IMR-90 (cell line): Measurements from ENCODE around the gene EML5. TPM values are rescaled to one million over a fixed set of nuclear protein-coding genes. Genes with fewer than 3 reads are reported as not detected.

Experiments
- ATAC-seq: fragments of 200-7000 bp; cut with Tn5 transposase; 2 replicates; pipeline ENCODE4 v1.9.1; 2020; ENCODE audit warnings: low read depth, mild to moderate bottlenecking, moderate library complexity
- BruUV-seq: library from RNA; stranded (reverse); fragments of 400-500 nt; replicated peaks from 2 replicates; lab custom pipeline; 2021; lab: Mats Ljungman, UMichigan
- CTCF ChIA-PET: fragments of 300-600 bp; formaldehyde crosslinking; extraction: SDS; loops from one replicate; lab custom pipeline; 2021; ENCODE audit warnings: antibody characterized with exemption; lab: Yijun Ruan, JAX
- POLR2A ChIA-PET: fragments of 300-600 bp; sonication (Branson Sonifier 250); formaldehyde crosslinking; loops from one replicate; lab custom pipeline; 2022; ENCODE audit warnings: antibody characterized with exemption; ENCODE audit not compliant: unreplicated experiment; lab: Charles Lee
- DNase-seq: peaks from one replicate; pipeline ENCODE4 v3.0.0; 2013
- H2AFZ ChIP-seq: replicated peaks from 2 replicates; pipeline ENCODE3; 2013; ENCODE audit warnings: low read length, mild to moderate bottlenecking; ENCODE audit not compliant: poor library complexity
- H2AK5ac ChIP-seq: 2 replicates; pipeline ENCODE4 v1.6.1; 2013; ENCODE audit warnings: low read depth, low read length, inconsistent platforms
- H2AK9ac ChIP-seq: replicated peaks from 2 replicates; pipeline ENCODE3; 2013; ENCODE audit warnings: mild to moderate bottlenecking, low read depth, low read length, moderate library complexity; ENCODE audit not compliant: poor library complexity
- H2BK120ac ChIP-seq: 2 replicates; pipeline ENCODE4 v1.6.1; 2013; ENCODE audit warnings: low read depth, low read length, inconsistent platforms
- H2BK15ac ChIP-seq: 3 replicates; pipeline ENCODE4 v1.6.1; 2013; ENCODE audit warnings: low read depth, low read length, inconsistent platforms
- H2BK20ac ChIP-seq: 2 replicates; pipeline ENCODE4 v1.6.1; 2013; ENCODE audit warnings: low read depth, mild to moderate bottlenecking, inconsistent platforms, low read length, moderate library complexity
- H2BK5ac ChIP-seq: 2 replicates; pipeline ENCODE4 v1.6.1; 2013; ENCODE audit warnings: mild to moderate bottlenecking, low read depth, low read length, inconsistent platforms; ENCODE audit not compliant: poor library complexity, severe bottlenecking
- H3K14ac ChIP-seq: replicated peaks from 2 replicates; pipeline ENCODE4 v1.6.1; 2013; ENCODE audit warnings: low read depth, low read length, inconsistent platforms
- H3K18ac ChIP-seq: 2 replicates; pipeline ENCODE4 v1.6.1; 2013; ENCODE audit warnings: low read depth, low read length, control low read depth
- H3K23ac ChIP-seq: 2 replicates; pipeline ENCODE4 v1.6.1; 2013; ENCODE audit warnings: low read depth, low read length, inconsistent platforms
- H3K27ac ChIP-seq: 2 replicates; pipeline ENCODE4 v1.5.1; 2013; ENCODE audit warnings: mild to moderate bottlenecking, control low read depth, low read length; ENCODE audit not compliant: insufficient read depth
- H3K27me3 ChIP-seq: 2 replicates; pipeline ENCODE4 v1.6.1; 2013; ENCODE audit warnings: low read length; ENCODE audit not compliant: control insufficient read depth, insufficient read depth
- H3K36me3 ChIP-seq: 2 replicates; pipeline ENCODE4 v1.6.1; 2013; ENCODE audit warnings: low read length, mixed read lengths; ENCODE audit not compliant: control insufficient read depth, insufficient read depth
- H3K4ac ChIP-seq: 2 replicates; pipeline ENCODE4 v1.6.1; 2013; ENCODE audit warnings: low read depth, low read length, inconsistent platforms
- H3K4me1 ChIP-seq: 2 replicates; pipeline ENCODE4 v1.6.1; 2013; ENCODE audit warnings: low read length, mixed read lengths; ENCODE audit not compliant: control insufficient read depth, insufficient read depth
- H3K4me2 ChIP-seq: 2 replicates; pipeline ENCODE4 v1.6.1; 2013; ENCODE audit warnings: low read depth, mild to moderate bottlenecking, control low read depth, low read length, moderate library complexity
- H3K4me3 ChIP-seq: 2 replicates; pipeline ENCODE4 v1.5.1; 2013; ENCODE audit warnings: low read depth, mild to moderate bottlenecking, control low read depth, low read length, moderate library complexity; ENCODE audit not compliant: insufficient read depth
- H3K56ac ChIP-seq: 2 replicates; pipeline ENCODE4 v1.6.1; 2013; ENCODE audit warnings: low read length, inconsistent platforms; ENCODE audit not compliant: insufficient read depth; ENCODE audit errors: extremely low read depth
- H3K79me1 ChIP-seq, 2 experiments: 2 replicates each; pipeline ENCODE4 v1.6.1; 2013; ENCODE audit warnings: low read length in 2 of 2, inconsistent platforms in 1 of 2, low read depth in 1 of 2
- H3K9ac ChIP-seq: 2 replicates; pipeline ENCODE4 v1.6.1; 2013; ENCODE audit warnings: low read depth, low read length, control low read depth
- H3K9me1 ChIP-seq: 2 replicates; pipeline ENCODE4 v1.6.1; 2013; ENCODE audit warnings: low read length, inconsistent platforms; ENCODE audit not compliant: insufficient read depth
- H3K9me3 ChIP-seq: 2 replicates; pipeline ENCODE4 v1.6.1; 2013; ENCODE audit warnings: low read length; ENCODE audit not compliant: control insufficient read depth, insufficient read depth
- H4K20me1 ChIP-seq: 2 replicates; pipeline ENCODE4 v1.6.1; 2013; ENCODE audit warnings: low read length, inconsistent platforms; ENCODE audit not compliant: insufficient read depth
- H4K5ac ChIP-seq: 2 replicates; pipeline ENCODE4 v1.6.1; 2013; ENCODE audit warnings: mild to moderate bottlenecking, low read depth, low read length, control low read depth
- H4K8ac ChIP-seq, 2 experiments: 2 replicates each; pipeline ENCODE4 v1.6.1; 2013; ENCODE audit warnings: low read depth in 2 of 2, low read length in 2 of 2, control low read depth in 1 of 2, inconsistent platforms in 1 of 2
- H4K91ac ChIP-seq: 2 replicates; pipeline ENCODE4 v1.6.1; 2013; ENCODE audit warnings: low read depth, low read length, inconsistent platforms; ENCODE audit not compliant: insufficient read depth
- CTCF ChIP-seq: conservative IDR thresholded peaks from 2 replicates; pipeline ENCODE4 v1.5.1; 2012; ENCODE audit warnings: mild to moderate bottlenecking, low read depth, low read length, improper control_type of control experiment
- RAD21 ChIP-seq: IDR thresholded peaks from 2 replicates; pipeline ENCODE4 v1.6.1; 2012; ENCODE audit warnings: low read length, improper control_type of control experiment
- RFX5 ChIP-seq: IDR thresholded peaks from 2 replicates; pipeline ENCODE4 v1.8.0; 2012; ENCODE audit warnings: low read depth, mild to moderate bottlenecking, low read length, moderate library complexity
- dilution Hi-C: fragments of 300-500 bp; cut with HindIII; formaldehyde crosslinking; loops from one replicate; pipeline ENCODE4 v1.14.3; 2018; ENCODE audit warnings: low sequenced_read_pairs; ENCODE audit not compliant: unreplicated experiment
- in situ Hi-C: fragments of 300-500 bp; cut with MboI; formaldehyde crosslinking; loops from 3 replicates; pipeline ENCODE4 v1.14.3; 2019; ENCODE audit warnings: low sequenced_read_pairs, inconsistent platforms, mixed read lengths
- intact Hi-C: fragments of 100-400 bp; cut with micrococcal nuclease; formaldehyde crosslinking; loops from 2 replicates; pipeline ENCODE4 v1.10.0; 2022
- polyA plus RNA-seq, 3 experiments: library from polyadenylated mRNA; depleted of rRNA; stranded (reverse); fragments of >200 nt; gene quantifications; 2 replicates each; pipeline ENCODE4 v1.2.3, GENCODE V29; 2012; ENCODE audit warnings: low replicate concordance in 1 of 3
- total RNA-seq: library from RNA; depleted of rRNA; stranded (reverse); fragments of >200 nt; gene quantifications from 2 replicates; pipeline ENCODE4 v1.2.3, GENCODE V29; 2012

EML5 gene
- total and polyA plus RNA-seq, 2 of the 4 experiments (the other 2 are of a cell fraction), result 8.1 to 22.2 TPM

- no TSS peak for BruUV-seq
- no peaks in the 10 kb centered on the region; a peak in 1 of 4 replicates for H3K79me1 ChIP-seq
- no peak overlapping the region for H2BK120ac ChIP-seq
- no peak overlapping the region for H2AFZ ChIP-seq
- H2BK20ac ChIP-seq, result no peak overlapping the region
- no peaks in the 10 kb centered on the region for H3K36me3 ChIP-seq
- H3K18ac ChIP-seq, result no peak overlapping the region
- no peak overlapping the region for H3K4me2 ChIP-seq
- H4K20me1 ChIP-seq, result no peaks in the 10 kb centered on the region
- no peak overlapping the region for H2BK15ac ChIP-seq
- no peak overlapping the region for H3K4me3 ChIP-seq
- no peak overlapping the region for H2AK5ac ChIP-seq
- in situ Hi-C loops (no loop called here), dilution Hi-C loops (no loop called here), intact Hi-C loops (no loop called here)
- H4K5ac ChIP-seq, result no peak overlapping the region
- H3K4me1 ChIP-seq, result no peaks in the 10 kb centered on the region
- H3K27ac ChIP-seq, result no peak overlapping the region
- no peak overlapping the region for H3K4ac ChIP-seq
- ChIA-PET POLR2A (no interaction called here), CTCF (interaction anchor here (1.0 kb wide), 1 partner anchor 13 kb away, joined by 3 read pairs; no protein-coding TSS in a partner anchor)
- H3K27me3 ChIP-seq, result no peaks in the 10 kb centered on the region
- H2AK9ac ChIP-seq, result no peak overlapping the region
- DNase-seq (peak; percentile 4), ATAC-seq (no peak)
- TF ChIP-seq CTCF (peak; percentile 34; the same call in 1 of the 2 replicates), RAD21 (peak; percentile 42), RFX5 (no peak)
- H3K14ac ChIP-seq, result no peak overlapping the region
- no peak overlapping the region for H3K56ac ChIP-seq
- H4K8ac ChIP-seq, result no peak overlapping the region
- H3K9me3 ChIP-seq, result no peaks in the 10 kb centered on the region
- no peak overlapping the region for H4K91ac ChIP-seq
- H3K9ac ChIP-seq, result no peak overlapping the region
- H3K23ac ChIP-seq, result no peak overlapping the region
- H3K9me1 ChIP-seq, result no peaks in the 10 kb centered on the region; the same call in 1 of the 2 replicates
- no peak overlapping the region for H2BK5ac ChIP-seq
Observed at GRCh38 chr14:88729159-88729558, 63.6 kb downstream of the EML5 start.
